GM20000 (cell line): ENCODE results near the gene GAMT.

Experiments
- DNase-seq: peaks from one replicate; pipeline ENCODE4 v3.0.0; 2012; ENCODE audit warnings: low spot score
- CTCF ChIP-seq: IDR thresholded peaks from 2 replicates; pipeline ENCODE4 v1.5.1; 2012; ENCODE audit warnings: mild to moderate bottlenecking, control low read depth; ENCODE audit errors: extremely low read depth, missing control alignments

Gene GAMT

GRCh38 chr19:1393841-1394240, 7.5 kb downstream of the GAMT start:
- TF ChIP-seq CTCF: no peak
- no peak for DNase-seq

DNA sequence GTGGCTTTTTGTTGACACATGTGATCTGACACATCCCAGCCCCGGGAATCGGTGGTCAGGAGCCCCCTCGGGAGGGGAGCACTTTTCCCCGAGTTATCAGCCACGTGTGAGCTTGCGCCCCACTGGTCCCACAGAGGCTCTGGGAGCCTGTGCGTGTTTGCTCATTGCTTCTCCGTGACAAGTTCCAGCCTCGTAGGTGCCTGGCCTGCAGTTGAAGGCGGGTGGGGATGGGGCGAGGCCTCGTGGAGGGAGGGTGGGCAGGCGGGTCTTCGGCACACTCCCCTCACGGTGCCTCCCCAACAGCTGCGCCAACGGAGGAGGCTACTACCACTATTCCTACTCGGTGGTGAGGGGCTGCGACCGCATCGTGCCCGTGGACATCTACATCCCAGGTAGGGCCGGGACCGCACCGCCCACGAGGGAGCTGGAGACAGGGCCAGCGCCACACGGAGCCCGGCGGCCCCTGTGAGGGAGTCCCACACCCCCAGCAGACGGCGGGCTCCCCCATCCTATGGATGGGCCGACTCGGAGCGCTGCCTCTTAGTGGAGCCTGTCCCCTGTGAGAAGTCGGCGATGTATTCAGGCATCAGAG, 8.3 kb downstream of the GAMT start:
- no peak for TF ChIP-seq CTCF
- no peak for DNase-seq

GRCh38 chr19:1392407-1392806, 8.9 kb downstream of the GAMT start:
- TF ChIP-seq CTCF: no peak
- DNase-seq: no peak

DNA sequence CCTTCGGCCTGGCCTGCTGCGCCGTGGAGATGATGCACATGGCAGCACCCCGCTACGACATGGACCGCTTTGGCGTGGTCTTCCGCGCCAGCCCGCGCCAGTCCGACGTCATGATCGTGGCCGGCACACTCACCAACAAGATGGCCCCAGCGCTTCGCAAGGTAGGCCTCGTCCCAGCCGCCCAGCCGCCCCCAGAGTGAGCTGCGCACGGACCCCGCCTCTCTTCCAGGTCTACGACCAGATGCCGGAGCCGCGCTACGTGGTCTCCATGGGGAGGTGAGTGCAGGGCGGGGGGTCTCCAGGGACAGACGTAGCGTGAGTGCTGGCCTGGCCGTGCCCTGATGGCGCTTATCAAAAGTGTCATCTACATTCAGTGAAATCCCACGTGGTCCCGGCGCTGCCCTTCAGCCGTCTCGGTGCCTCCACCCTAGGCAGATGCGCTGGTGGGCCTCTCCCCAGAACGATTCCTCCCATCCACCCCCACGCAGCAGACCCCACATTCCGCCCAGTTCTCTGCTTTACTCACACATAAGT, 10.4 kb downstream of the GAMT start:
- TF ChIP-seq CTCF: no peak
- DNase-seq: no peak

GRCh38 chr19:1389033-1389940, 12.1 kb downstream of the GAMT start:
- TF ChIP-seq CTCF: no peak
- no peak for DNase-seq

GRCh38 chr19:1388637-1389026, 12.7 kb downstream of the GAMT start:
- no peak for TF ChIP-seq CTCF
- no peak for DNase-seq
